Aorta (tissue), 5 donors: ENCODE data around the gene GDPD2. TPM values are rescaled to one million over a fixed set of nuclear protein-coding genes. Genes with fewer than 3 reads are reported as not detected.

Experiments
- ATAC-seq: fragments of 200-7000 bp; cut with Tn5 transposase; one replicate; pipeline ENCODE4 v1.9.1; 2022; ENCODE audit warnings: moderate library complexity; ENCODE audit not compliant: low FRiP score
- DNase-seq, 2 donors: peaks; one replicate each; pipeline ENCODE4 v3.0.0-alpha.2; 2020
- H3K27ac ChIP-seq, 2 donors: one replicate each; pipeline ENCODE4 v1.5.1; 2013; ENCODE audit warnings: low read length in 2 of 2, mild to moderate bottlenecking in 2 of 2, moderate library complexity in 2 of 2, control low read depth in 1 of 2, inconsistent platforms in 1 of 2, low read depth in 1 of 2
- H3K27me3 ChIP-seq, 2 donors: one replicate each; pipeline ENCODE4 v1.6.1; 2013; ENCODE audit warnings: control low read depth in 1 of 2, low read length in 1 of 2, mild to moderate bottlenecking in 1 of 2, moderate library complexity in 1 of 2; ENCODE audit not compliant: insufficient read depth in 2 of 2, control insufficient read depth in 1 of 2
- H3K36me3 ChIP-seq, 2 donors: one replicate each; pipeline ENCODE4 v1.6.1; 2013; ENCODE audit warnings: control low read depth in 1 of 2, low read length in 1 of 2, mild to moderate bottlenecking in 1 of 2; ENCODE audit not compliant: insufficient read depth in 2 of 2, control insufficient read depth in 1 of 2
- H3K4me1 ChIP-seq, 2 donors: one replicate each; pipeline ENCODE4 v1.6.1; 2013; ENCODE audit warnings: low read length in 2 of 2, control low read depth in 1 of 2, mild to moderate bottlenecking in 1 of 2, moderate library complexity in 1 of 2; ENCODE audit not compliant: insufficient read depth in 2 of 2, control insufficient read depth in 1 of 2
- H3K4me3 ChIP-seq, 2 donors: one replicate each; pipeline ENCODE4 v1.5.1; 2013; ENCODE audit warnings: low read length in 2 of 2, control low read depth in 1 of 2, mild to moderate bottlenecking in 1 of 2
- H3K9me3 ChIP-seq: one replicate; pipeline ENCODE4 v1.6.1; 2013; ENCODE audit warnings: mild to moderate bottlenecking, low read length; ENCODE audit not compliant: control insufficient read depth
- WGBS, 2 donors: extraction: QIAGEN DNeasy Blood & Tissue Kit; methylation state at CpG; one replicate each; pipeline ENCODE4 v1.1.7; 2013; 5-methylcytosine and 5-hydroxymethylcytosine counted together
- intact Hi-C, 2 donors: fragments of 100-400 bp; cut with DNase I; formaldehyde crosslinking; loops; one replicate each; pipeline versions ENCODE4 v1.14.2 to v1.15.0; 2022
- polyA plus RNA-seq, 2 donors: library from polyadenylated mRNA; stranded (reverse); fragments of 200-250 nt; gene quantifications; one replicate each; pipeline ENCODE4 v1.2.3, GENCODE V29; 2013
- total RNA-seq, 2 donors: library from RNA; stranded (reverse); fragmentation: NEBNext Ultra II Directional; extraction: Animal tissue kit (Norgen Biotek cat#: 25700); gene quantifications; one replicate each; pipeline ENCODE4 v1.2.1, GENCODE V29; 2021
- donor health status: healthy with polysubstance abuse.
- donor health status: Bipolar disorder and iron deficiency.
- donor health status: DM: no; HTN: no; CAD: no.
- donor health status: DM: no; HTN: no; CAD: no.
- donor health status: DM: yes; HTN: yes; CAD: no.

GDPD2 gene
- total and polyA plus RNA-seq, 4 donors, result 1.0 TPM; not detected in 3

- Histone ChIP-seq H3K27me3 (no peaks in the 10 kb centered on the region), H3K9me3 (no peaks in the 10 kb centered on the region), H3K36me3 (no peaks in the 10 kb centered on the region), H3K4me3 (no peak overlapping the region), H3K27ac (peak overlapping the region in 1 of 2 donors; percentile 20), H3K4me1 (peaks cover 0 to 6% of the 10 kb centered on the region in 2 donors)
- intact Hi-C loops, result no loop called here
- 3 to 27% methylated on average over 13 of the region's 13 CpGs for WGBS, 2 donors
- peak in 1 of 2 donors; percentile 51 for DNase-seq
- ATAC-seq, result peak; percentile 60
Measured at GRCh38 chrX:70476934-70477733, 54.0 kb downstream of the GDPD2 start.

GRCh38 chrX:70477734-70478075, 54.6 kb downstream of the GDPD2 start:
- intact Hi-C loops, result no loop called here
- peaks cover 0 to 6% of the 10 kb centered on the region in 2 donors for H3K4me1 ChIP-seq

GRCh38 chrX:70478526-70479245, 55.6 kb downstream of the GDPD2 start:
- peak overlapping the region; percentile 11 to 74 for H3K27ac ChIP-seq
- DNase-seq, result no peak
- no peaks in the 10 kb centered on the region for H3K36me3 ChIP-seq
- H3K27me3 ChIP-seq, result no peaks in the 10 kb centered on the region
- H3K4me1 ChIP-seq, result peaks cover 0 to 6% of the 10 kb centered on the region in 2 donors
- ATAC-seq, result no peak
- intact Hi-C loops, result no loop called here
- no peaks in the 10 kb centered on the region for H3K9me3 ChIP-seq
- 31 to 42% methylated on average over 10 of the region's 10 CpGs for WGBS, 2 donors
- no peak overlapping the region for H3K4me3 ChIP-seq

More at GRCh38 chrX:70477734-70478075, 54.6 kb downstream of the GDPD2 start:
- Histone ChIP-seq H3K4me3 (no peak overlapping the region), H3K27ac (peak overlapping the region in 1 of 2 donors; percentile 20), H3K9me3 (no peaks in the 10 kb centered on the region), H3K27me3 (no peaks in the 10 kb centered on the region), H3K36me3 (no peaks in the 10 kb centered on the region)
- 10 to 27% methylated on average over 4 of the region's 4 CpGs for WGBS, 2 donors
- ATAC-seq, result no peak
- DNase-seq, result no peak

GRCh38 chrX:70479247-70479921, 56.3 kb downstream of the GDPD2 start:
- H3K9me3 ChIP-seq, result no peaks in the 10 kb centered on the region
- ATAC-seq (no peak), DNase-seq (no peak)
- H3K27me3 ChIP-seq, result no peaks in the 10 kb centered on the region
- H3K36me3 ChIP-seq, result no peaks in the 10 kb centered on the region
- H3K27ac ChIP-seq, result peak overlapping the region in 1 of 2 donors; percentile 74
- WGBS, 2 donors, result 31 to 38% methylated on average over 4 of the region's 4 CpGs
- H3K4me1 ChIP-seq, result peaks cover 0 to 6% of the 10 kb centered on the region in 2 donors
- intact Hi-C loops, result no loop called here
- H3K4me3 ChIP-seq, result no peak overlapping the region

GRCh38 chrX:70479922-70480659, 57.0 kb downstream of the GDPD2 start:
- intact Hi-C loops, result no loop called here
- DNase-seq, result no peak
- H3K4me3 ChIP-seq, result no peak overlapping the region
- peak overlapping the region; percentile 15 to 49 for H3K27ac ChIP-seq
- no peaks in the 10 kb centered on the region for H3K36me3 ChIP-seq
- H3K4me1 ChIP-seq, result peaks cover 0 to 6% of the 10 kb centered on the region in 2 donors
- no peaks in the 10 kb centered on the region for H3K9me3 ChIP-seq
- H3K27me3 ChIP-seq, result no peaks in the 10 kb centered on the region
- WGBS, 2 donors, result 18 to 24% methylated on average over 6 of the region's 6 CpGs
- ATAC-seq, result peak; percentile 34

GRCh38 chrX:70480660-70481018, 57.5 kb downstream of the GDPD2 start:
- DNase-seq, result peak in 1 of 2 donors; percentile 44

GRCh38 chrX:70481471-70482270, 58.6 kb downstream of the GDPD2 start:
- DNase-seq, result no peak
- intact Hi-C loops, result no loop called here
- Histone ChIP-seq H3K36me3 (no peaks in the 10 kb centered on the region), H3K27ac (peak overlapping the region in 1 of 2 donors; percentile 51), H3K9me3 (no peaks in the 10 kb centered on the region), H3K27me3 (no peaks in the 10 kb centered on the region), H3K4me3 (no peak overlapping the region), H3K4me1 (peaks cover 0 to 6% of the 10 kb centered on the region in 2 donors)
- WGBS, 2 donors, result 64 to 68% methylated on average over 8 of the region's 8 CpGs
- no peak for ATAC-seq

More at GRCh38 chrX:70480660-70481018, 57.5 kb downstream of the GDPD2 start:
- peak; percentile 63 for ATAC-seq
- Histone ChIP-seq H3K27ac (peak overlapping the region in 1 of 2 donors; percentile 5), H3K36me3 (no peaks in the 10 kb centered on the region), H3K27me3 (no peaks in the 10 kb centered on the region), H3K9me3 (no peaks in the 10 kb centered on the region), H3K4me1 (peaks cover 0 to 6% of the 10 kb centered on the region in 2 donors), H3K4me3 (no peak overlapping the region)
- WGBS, 2 donors, result 16 to 30% methylated on average over 9 of the region's 9 CpGs
- intact Hi-C loops, result no loop called here
